ENCODE data around the gene MOB3B.

- TF ChIP-seq CTCF (IDR thresholded peaks at IDR 0.05) (no peak), POLR2A (IDR thresholded peaks at IDR 0.05) (no peak)
Measured at GRCh38 chr9:27561685-27562084, 32.1 kb upstream of the MOB3B start.
